WTC11 (cell line): ENCODE results near the gene TREM2. TPM values are rescaled to one million over a fixed set of nuclear protein-coding genes. Genes with fewer than 3 reads are reported as not detected.

Experiments
- ATAC-seq: fragments of 200-7000 bp; cut with Tn5 transposase; 2 replicates; pipeline ENCODE4 v1.10.0; 2021; ENCODE audit warnings: mild to moderate bottlenecking, moderate library complexity
- CTCF ChIA-PET: fragments of 300-600 bp; sonication (Branson Sonifier 250); formaldehyde crosslinking; loops from one replicate; lab custom pipeline; 2021; ENCODE audit warnings: antibody characterized with exemption; lab: Charles Lee
- POLR2A ChIA-PET: fragments of 350-600 bp; sonication (Branson Sonifier 250); formaldehyde crosslinking; loops from one replicate; lab custom pipeline; 2021; ENCODE audit warnings: antibody characterized with exemption; lab: Charles Lee
- DNase-seq: peaks from one replicate; pipeline ENCODE4 v3.0.0; 2021; ENCODE audit warnings: low spot score
- H3K27ac Mint-ChIP-seq: 2 replicates; pipeline ENCODE4 v1.8.0; 2021; ENCODE audit warnings: mixed read lengths
- H3K27me3 Mint-ChIP-seq: 2 replicates; pipeline ENCODE4 v1.8.0; 2021; ENCODE audit warnings: low read depth, mild to moderate bottlenecking, moderate library complexity, mixed read lengths
- H3K36me3 Mint-ChIP-seq: 2 replicates; pipeline ENCODE4 v1.8.0; 2021; ENCODE audit warnings: mixed read lengths
- H3K4me1 Mint-ChIP-seq: 2 replicates; pipeline ENCODE4 v1.8.0; 2022; ENCODE audit warnings: mixed read lengths
- H3K4me3 Mint-ChIP-seq: 2 replicates; pipeline ENCODE4 v1.8.0; 2021; ENCODE audit warnings: mild to moderate bottlenecking, moderate library complexity, mixed read lengths
- H3K9me3 Mint-ChIP-seq: 2 replicates; pipeline ENCODE4 v1.8.0; 2021; ENCODE audit warnings: mixed read lengths
- ATF6 ChIP-seq: sonication (generic); formaldehyde crosslinking; IDR thresholded peaks from 2 replicates; pipeline ENCODE4 v1.8.1; 2023; ENCODE audit warnings: mild to moderate bottlenecking, missing genetic modification reagents
- CDX4 ChIP-seq: fragments of 250-450 bp; sonication (Bioruptor Pico); IDR thresholded peaks from 2 replicates; pipeline ENCODE4 v1.9.0; 2021; ENCODE audit warnings: moderate library complexity, mild to moderate bottlenecking, inconsistent platforms, borderline replicate concordance
- E2F4 ChIP-seq: sonication (generic); formaldehyde crosslinking; IDR thresholded peaks from 2 replicates; pipeline ENCODE4 v1.8.1; 2022; ENCODE audit warnings: low read depth, mild to moderate bottlenecking, moderate library complexity, missing genetic modification reagents, borderline replicate concordance
- E2F5 ChIP-seq: sonication (generic); formaldehyde crosslinking; IDR thresholded peaks from 2 replicates; pipeline ENCODE4 v1.8.1; 2022; ENCODE audit warnings: mild to moderate bottlenecking, moderate library complexity, missing genetic modification reagents
- ESRRA ChIP-seq: sonication (generic); formaldehyde crosslinking; IDR thresholded peaks from 2 replicates; pipeline ENCODE4 v1.8.1; 2022; ENCODE audit warnings: mild to moderate bottlenecking, missing genetic modification reagents, borderline replicate concordance
- HMGA2 ChIP-seq: fragments of 250-450 bp; sonication (Bioruptor Pico); IDR thresholded peaks from 2 replicates; pipeline ENCODE4 v1.4.0; 2021; ENCODE audit warnings: mild to moderate bottlenecking, moderate library complexity
- HMGXB4 ChIP-seq: sonication (generic); formaldehyde crosslinking; IDR thresholded peaks from 2 replicates; pipeline ENCODE4 v1.8.1; 2023; ENCODE audit warnings: mild to moderate bottlenecking, moderate library complexity, missing genetic modification reagents
- IRF2 ChIP-seq: sonication (generic); formaldehyde crosslinking; IDR thresholded peaks from 2 replicates; pipeline ENCODE4 v1.8.0; 2022; ENCODE audit warnings: low read depth, missing genetic modification reagents, borderline replicate concordance
- JAZF1 ChIP-seq: fragments of 250-450 bp; sonication (Bioruptor Pico); IDR thresholded peaks from 2 replicates; pipeline ENCODE4 v1.9.0; 2021; ENCODE audit warnings: moderate library complexity, mild to moderate bottlenecking, inconsistent platforms
- JUN ChIP-seq: sonication (generic); formaldehyde crosslinking; IDR thresholded peaks from 2 replicates; pipeline ENCODE4 v1.8.0; 2023; ENCODE audit warnings: mild to moderate bottlenecking, missing genetic modification reagents
- MAX ChIP-seq: sonication (generic); formaldehyde crosslinking; IDR thresholded peaks from 2 replicates; pipeline ENCODE4 v1.8.0; 2022; ENCODE audit warnings: mild to moderate bottlenecking, missing genetic modification reagents
- MXD4 ChIP-seq: fragments of 250-450 bp; sonication (Bioruptor Pico); IDR thresholded peaks from 2 replicates; pipeline ENCODE4 v1.8.0; 2021; ENCODE audit warnings: mild to moderate bottlenecking, moderate library complexity, borderline replicate concordance
- NR2C2 ChIP-seq: sonication (generic); formaldehyde crosslinking; IDR thresholded peaks from 2 replicates; pipeline ENCODE4 v1.8.0; 2022; ENCODE audit warnings: mild to moderate bottlenecking, missing genetic modification reagents
- SMAD3 ChIP-seq: sonication (generic); formaldehyde crosslinking; IDR thresholded peaks from 2 replicates; pipeline ENCODE4 v1.8.0; 2022; ENCODE audit warnings: missing genetic modification reagents, mild to moderate bottlenecking, borderline replicate concordance
- SMAD4 ChIP-seq: sonication (generic); formaldehyde crosslinking; IDR thresholded peaks from 2 replicates; pipeline ENCODE4 v1.8.0; 2022; ENCODE audit warnings: mild to moderate bottlenecking, missing genetic modification reagents
- SP1 ChIP-seq: sonication (generic); formaldehyde crosslinking; conservative IDR thresholded peaks from 2 replicates; pipeline ENCODE4 v1.8.1; 2022; ENCODE audit warnings: missing genetic modification reagents
- TCF7 ChIP-seq: sonication (generic); formaldehyde crosslinking; IDR thresholded peaks from 2 replicates; pipeline ENCODE4 v1.8.0; 2022; ENCODE audit warnings: mild to moderate bottlenecking, low read depth, missing genetic modification reagents, moderate library complexity
- ZNF416 ChIP-seq: fragments of 250-450 bp; sonication (Bioruptor Pico); IDR thresholded peaks from 2 replicates; pipeline ENCODE4 v1.9.0; 2021; ENCODE audit warnings: mild to moderate bottlenecking, inconsistent platforms
- ZNF671 ChIP-seq: fragments of 250-450 bp; sonication (Bioruptor Pico); IDR thresholded peaks from 2 replicates; pipeline ENCODE4 v1.8.0; 2021; ENCODE audit warnings: mild to moderate bottlenecking
- ZSCAN18 ChIP-seq: fragments of 250-450 bp; sonication (Bioruptor Pico); IDR thresholded peaks from 2 replicates; pipeline ENCODE4 v2.1.2; 2022; ENCODE audit warnings: mild to moderate bottlenecking, moderate library complexity
- total RNA-seq: library from RNA; stranded (reverse); gene quantifications from 3 replicates; pipeline ENCODE4 v1.2.3, GENCODE V29; 2021

TREM2 gene
- total RNA-seq, 1 experiment from 2014 or later = not detected

- DNase-seq = no peak
- H3K36me3 Mint-ChIP-seq = peaks cover 12% of the 10 kb centered on the region
- H3K4me3 Mint-ChIP-seq = no peak overlapping the region
- H3K4me1 Mint-ChIP-seq = peaks cover 7% of the 10 kb centered on the region
- ChIA-PET CTCF (interaction anchor here (1.5 kb wide), 1 partner anchor 12 kb away, joined by 7 read pairs; no protein-coding TSS in a partner anchor), POLR2A (no interaction called here)
- ATAC-seq = no peak
- peaks cover 10% of the 10 kb centered on the region for H3K9me3 Mint-ChIP-seq
- TF ChIP-seq E2F5 (no peak), ZNF671 (no peak), ZNF416 (CRISPR knock-in tag) (no peak), E2F4 (CRISPR knock-in tag) (no peak), MXD4 (CRISPR knock-in tag) (no peak), ESRRA (CRISPR knock-in tag) (no peak), ZSCAN18 (no peak), CDX4 (CRISPR knock-in tag) (no peak), JAZF1 (CRISPR knock-in tag) (no peak), HMGA2 (CRISPR knock-in tag) (no peak), SMAD3 (no peak), MAX (CRISPR knock-in tag) (no peak), HMGXB4 (no peak), ATF6 (CRISPR knock-in tag) (no peak), JUN (no peak), NR2C2 (CRISPR knock-in tag) (no peak), IRF2 (CRISPR knock-in tag) (no peak), SP1 (no peak), SMAD4 (CRISPR knock-in tag) (no peak), TCF7 (CRISPR knock-in tag) (no peak)
- no peak overlapping the region for H3K27ac Mint-ChIP-seq
- peaks cover 7% of the 10 kb centered on the region for H3K27me3 Mint-ChIP-seq
These were observed 31.5 kb upstream of the TREM2 start for GRCh38 chr6:41194386-41194785.
